ENCODE measurements around the gene GNAQ.

- no peak for TF ChIP-seq POLR2AphosphoS5 (IDR thresholded peaks at IDR 0.05; ENCODE audit: low read depth, low read length)
- TF ChIP-seq REST (IDR thresholded peaks at IDR 0.05; ENCODE audit: insufficient read depth in 1 of 2, low read depth in 2 of 2, low read length in 2 of 2) = no peak
- TF ChIP-seq TAF1 (IDR thresholded peaks at IDR 0.05; ENCODE audit: borderline replicate concordance, insufficient read depth, low read length) = no peak
- no peak for TF ChIP-seq SIN3A (IDR thresholded peaks at IDR 0.05; ENCODE audit: borderline replicate concordance, insufficient read depth, low read length)
Observed at GRCh38 chr9:77898864-77899263, 132.7 kb downstream of the GNAQ start.

Measured in PFSK-1 (cell line).